ENCODE measurements around the gene GPR39.

- TF ChIP-seq CTCF (IDR thresholded peaks at IDR 0.05): no peak
- no peak for TF ChIP-seq POLR2AphosphoS5 (IDR thresholded peaks at IDR 0.05)
- TF ChIP-seq POLR2A (IDR thresholded peaks at IDR 0.05): no peak
- TF ChIP-seq EP300 (IDR thresholded peaks at IDR 0.05): no peak
Measured at GRCh38 chr2:132617989-132618388, 201.4 kb downstream of the GPR39 start.

All from upper lobe of left lung (tissue), 4 donors.